GM21529 (cell line): ENCODE data around the gene IRX1.

ENCODE experiments used
- ATAC-seq: cut with Tn5 transposase; IDR thresholded peaks from one replicate; pipeline ENCODE4 v1.9.1; 2021; ENCODE audit not compliant: unreplicated experiment

Gene IRX1

GRCh38 chr5:3595006-3595961 is at the start of gene IRX1:
IRX1 (plus strand) TSS chr5:3595832; CDS start chr5:3596106, 274 bp downstream.
- no peak for ATAC-seq

GRCh38 chr5:3546028-3546427 is 49.6 kb upstream of the IRX1 start:
- ATAC-seq = no peak

- ATAC-seq = no peak
Observed at GRCh38 chr5:3564116-3564515, 31.5 kb upstream of the IRX1 start.

- ATAC-seq = no peak
Observed at GRCh38 chr5:3564827-3565518, 30.7 kb upstream of the IRX1 start.

GRCh38 chr5:3584724-3585531 is 10.7 kb upstream of the IRX1 start:
- no peak for ATAC-seq

GRCh38 chr5:3590161-3590966 is 5.3 kb upstream of the IRX1 start:
- ATAC-seq = no peak

- ATAC-seq = no peak
Observed at GRCh38 chr5:3590967-3591900, 4.4 kb upstream of the IRX1 start.

GRCh38 chr5:3592298-3592697 is 3.3 kb upstream of the IRX1 start:
- no peak for ATAC-seq

GRCh38 chr5:3593771-3594509 is 1.7 kb upstream of the IRX1 start:
- no peak for ATAC-seq

GRCh38 chr5:3594510-3595005 is 1.1 kb upstream of the IRX1 start:
- ATAC-seq = no peak

- ATAC-seq = no peak
Observed at GRCh38 chr5:3596261-3596825, 711 bp downstream of the IRX1 start.

GRCh38 chr5:3596857-3597166 is 1.2 kb downstream of the IRX1 start:
- no peak for ATAC-seq

- ATAC-seq = no peak
Observed at GRCh38 chr5:3597167-3598007, 1.8 kb downstream of the IRX1 start.

- ATAC-seq = no peak
Observed at GRCh38 chr5:3598207-3598606, 2.6 kb downstream of the IRX1 start.

- ATAC-seq = no peak
Observed at GRCh38 chr5:3598769-3599211, 3.2 kb downstream of the IRX1 start.

- no peak for ATAC-seq
Observed at GRCh38 chr5:3599226-3600105, 3.8 kb downstream of the IRX1 start.
